B cell (primary cell): ENCODE measurements around the gene FBLN5.
"Not testable (repeated sequence)": the region's sequence is repeated elsewhere in the genome, so short reads cannot be mapped to it uniquely, and the experiment has no call there.

Source experiments
- EZH2 ChIP-seq: IDR thresholded peaks from 2 replicates; pipeline ENCODE4 v1.6.1; 2012; ENCODE audit warnings: borderline replicate concordance, low read depth, mild to moderate bottlenecking, moderate library complexity, low read length; ENCODE audit not compliant: insufficient read depth, poor library complexity, severe bottlenecking
- TF ChIP-seq, protein P1 (sequence below): fragments of 200-600 bp; IDR thresholded peaks from one replicate; pipeline ENCODE4 v1.8.0; 2022; ENCODE audit warnings: antibody characterized with exemption, mild to moderate bottlenecking

DNA sequence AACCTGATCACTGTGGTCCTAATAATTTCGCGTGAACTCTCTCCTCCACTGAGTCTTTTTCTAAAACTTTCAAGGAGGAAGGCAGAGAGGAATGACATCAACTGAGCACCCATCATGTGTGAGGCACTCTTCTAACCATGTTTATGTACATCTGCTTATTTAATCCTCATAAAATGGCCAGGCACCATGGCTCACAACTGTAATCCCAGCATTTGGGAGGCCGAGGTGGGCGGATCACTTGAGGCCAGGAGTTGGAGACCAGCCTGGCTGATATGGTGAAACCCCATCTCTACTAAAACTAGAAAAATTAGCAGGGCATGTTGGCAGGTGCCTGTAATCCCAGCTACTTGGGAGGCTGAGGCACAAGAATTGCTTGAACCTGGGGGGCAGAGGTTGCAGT lies 76.1 kb downstream of the FBLN5 start:
- TF ChIP-seq, protein P1, sequence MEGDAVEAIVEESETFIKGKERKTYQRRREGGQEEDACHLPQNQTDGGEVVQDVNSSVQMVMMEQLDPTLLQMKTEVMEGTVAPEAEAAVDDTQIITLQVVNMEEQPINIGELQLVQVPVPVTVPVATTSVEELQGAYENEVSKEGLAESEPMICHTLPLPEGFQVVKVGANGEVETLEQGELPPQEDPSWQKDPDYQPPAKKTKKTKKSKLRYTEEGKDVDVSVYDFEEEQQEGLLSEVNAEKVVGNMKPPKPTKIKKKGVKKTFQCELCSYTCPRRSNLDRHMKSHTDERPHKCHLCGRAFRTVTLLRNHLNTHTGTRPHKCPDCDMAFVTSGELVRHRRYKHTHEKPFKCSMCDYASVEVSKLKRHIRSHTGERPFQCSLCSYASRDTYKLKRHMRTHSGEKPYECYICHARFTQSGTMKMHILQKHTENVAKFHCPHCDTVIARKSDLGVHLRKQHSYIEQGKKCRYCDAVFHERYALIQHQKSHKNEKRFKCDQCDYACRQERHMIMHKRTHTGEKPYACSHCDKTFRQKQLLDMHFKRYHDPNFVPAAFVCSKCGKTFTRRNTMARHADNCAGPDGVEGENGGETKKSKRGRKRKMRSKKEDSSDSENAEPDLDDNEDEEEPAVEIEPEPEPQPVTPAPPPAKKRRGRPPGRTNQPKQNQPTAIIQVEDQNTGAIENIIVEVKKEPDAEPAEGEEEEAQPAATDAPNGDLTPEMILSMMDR: not testable (repeated sequence)
- not testable (repeated sequence) for TF ChIP-seq EZH2
